Gastroesophageal sphincter (tissue), 4 donors: ENCODE data around the gene FGF23. TPM values are rescaled to one million over a fixed set of nuclear protein-coding genes. Genes with fewer than 3 reads are reported as not detected.
A peak's percentile ranks its signal among the peaks of the same experiment; 100 is the strongest.

ENCODE experiments used
- ATAC-seq: fragments of 150-250 bp; one replicate; pipeline ENCODE4 v1.9.1; 2016; ENCODE audit warnings: mild to moderate bottlenecking, moderate library complexity
- H3K27ac ChIP-seq, 4 donors: fragments of 200-600 bp; sonication (generic) in 3 of 4; 1 replicate in 3 of 4; 2 replicates in 1 of 4; pipeline ENCODE4 v1.5.1; 2016 to 2019
- H3K27me3 ChIP-seq: fragments of 200-600 bp; sonication (generic); one replicate; pipeline ENCODE4 v1.5.1; 2019
- H3K36me3 ChIP-seq, 2 donors: fragments of 200-600 bp; sonication (generic); one replicate each; pipeline ENCODE4 v1.5.1; 2019; ENCODE audit warnings: control low read depth in 1 of 2
- H3K4me1 ChIP-seq, 3 donors: fragments of 200-600 bp; sonication (generic); 1 replicate in 2 of 3; 2 replicates in 1 of 3; pipeline ENCODE4 v1.5.1; 2016 to 2019; ENCODE audit warnings: control low read depth in 2 of 3
- H3K4me3 ChIP-seq, 2 donors: fragments of 200-600 bp; sonication (generic); one replicate each; pipeline ENCODE4 v1.5.1; 2019; ENCODE audit warnings: mild to moderate bottlenecking in 1 of 2, moderate library complexity in 1 of 2
- H3K9me3 ChIP-seq, 3 donors: fragments of 200-600 bp; sonication (generic); one replicate each; pipeline ENCODE4 v1.5.1; 2017 to 2019; ENCODE audit warnings: control low read depth in 2 of 3
- EP300 ChIP-seq: sonication (generic); formaldehyde crosslinking; IDR thresholded peaks from one replicate; pipeline ENCODE4 v1.6.1; 2017; ENCODE audit warnings: antibody characterized with exemption, mild to moderate bottlenecking
- POLR2A ChIP-seq, 2 donors: fragments of 450-650 bp; IDR thresholded peaks; one replicate each; pipeline ENCODE4 v1.6.1; 2017; ENCODE audit warnings: antibody characterized with exemption in 2 of 2, mild to moderate bottlenecking in 2 of 2, moderate library complexity in 1 of 2
- POLR2AphosphoS5 ChIP-seq: sonication (generic); formaldehyde crosslinking; IDR thresholded peaks from one replicate; pipeline ENCODE4 v1.6.1; 2017; ENCODE audit warnings: antibody characterized with exemption
- WGBS, 2 donors: methylation state at CpG; one replicate each; pipeline ENCODE4 v1.1.5; 2018; ENCODE audit warnings: low coverage in 1 of 2; 5-methylcytosine and 5-hydroxymethylcytosine counted together
- total RNA-seq, 4 donors: library from RNA; depleted of rRNA; stranded (reverse); fragments of >200 nt; gene quantifications; one replicate each; pipeline ENCODE4 v1.1.0, GENCODE V29; 2016
- TF ChIP-seq, protein P1 (sequence below), 4 experiments: fragments of 200-600 bp in 2 of 4; fragments of 450-650 bp in 2 of 4; sonication (generic) in 1 of 4; IDR thresholded peaks; one replicate each; pipeline ENCODE4 v1.5.1; 2017 to 2019; ENCODE audit warnings: antibody characterized with exemption in 4 of 4, mild to moderate bottlenecking in 2 of 4, moderate library complexity in 2 of 4

Gene FGF23
- not detected for total RNA-seq

DNA sequence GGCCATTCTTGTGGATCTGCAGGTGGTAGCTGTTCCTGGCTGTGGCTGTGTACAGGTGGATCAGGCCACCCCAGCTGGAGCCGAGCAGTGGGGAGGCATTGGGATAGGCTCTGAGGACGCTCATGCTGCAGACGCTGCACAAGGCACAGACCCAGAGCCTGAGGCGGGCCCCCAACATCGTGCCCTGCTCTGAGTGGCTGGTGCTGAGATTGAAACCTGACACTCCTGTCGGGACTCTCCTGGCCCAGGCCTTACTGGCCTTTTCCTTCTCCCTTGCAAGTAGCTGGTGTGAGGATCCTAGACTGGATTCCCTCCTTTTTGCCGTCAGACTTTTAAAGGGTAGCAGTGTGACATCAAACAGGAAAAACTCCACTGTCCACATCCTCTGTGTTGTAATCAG is at the start of gene FGF23:
TSS of gene FGF23 (minus strand) at position 308 of the 400 bp plus-strand sequence. CDS start at position 178, 130 bp downstream.
- TF ChIP-seq POLR2A (IDR thresholded peaks at IDR 0.05) (no peak), EP300 (no peak), POLR2AphosphoS5 (no peak)
- TF ChIP-seq, protein P1, sequence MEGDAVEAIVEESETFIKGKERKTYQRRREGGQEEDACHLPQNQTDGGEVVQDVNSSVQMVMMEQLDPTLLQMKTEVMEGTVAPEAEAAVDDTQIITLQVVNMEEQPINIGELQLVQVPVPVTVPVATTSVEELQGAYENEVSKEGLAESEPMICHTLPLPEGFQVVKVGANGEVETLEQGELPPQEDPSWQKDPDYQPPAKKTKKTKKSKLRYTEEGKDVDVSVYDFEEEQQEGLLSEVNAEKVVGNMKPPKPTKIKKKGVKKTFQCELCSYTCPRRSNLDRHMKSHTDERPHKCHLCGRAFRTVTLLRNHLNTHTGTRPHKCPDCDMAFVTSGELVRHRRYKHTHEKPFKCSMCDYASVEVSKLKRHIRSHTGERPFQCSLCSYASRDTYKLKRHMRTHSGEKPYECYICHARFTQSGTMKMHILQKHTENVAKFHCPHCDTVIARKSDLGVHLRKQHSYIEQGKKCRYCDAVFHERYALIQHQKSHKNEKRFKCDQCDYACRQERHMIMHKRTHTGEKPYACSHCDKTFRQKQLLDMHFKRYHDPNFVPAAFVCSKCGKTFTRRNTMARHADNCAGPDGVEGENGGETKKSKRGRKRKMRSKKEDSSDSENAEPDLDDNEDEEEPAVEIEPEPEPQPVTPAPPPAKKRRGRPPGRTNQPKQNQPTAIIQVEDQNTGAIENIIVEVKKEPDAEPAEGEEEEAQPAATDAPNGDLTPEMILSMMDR (IDR thresholded peaks at IDR 0.05) = no peak
- no peak within 1 kb of the TSS for H3K27ac ChIP-seq
- H3K9me3 ChIP-seq = no peaks in the 10 kb centered on the region
- no peak for ATAC-seq
- no peaks in the 10 kb centered on the region for H3K36me3 ChIP-seq
- no peaks in the 10 kb centered on the region for H3K4me1 ChIP-seq
- peaks cover 11% of the 10 kb centered on the region for H3K27me3 ChIP-seq
- no peak within 1 kb of the TSS for H3K4me3 ChIP-seq
- 14% methylated on average over 1 of the region's 7 CpGs; no CpG with 5 or more reads in 1 of the 2 donors for WGBS, 2 donors

DNA sequence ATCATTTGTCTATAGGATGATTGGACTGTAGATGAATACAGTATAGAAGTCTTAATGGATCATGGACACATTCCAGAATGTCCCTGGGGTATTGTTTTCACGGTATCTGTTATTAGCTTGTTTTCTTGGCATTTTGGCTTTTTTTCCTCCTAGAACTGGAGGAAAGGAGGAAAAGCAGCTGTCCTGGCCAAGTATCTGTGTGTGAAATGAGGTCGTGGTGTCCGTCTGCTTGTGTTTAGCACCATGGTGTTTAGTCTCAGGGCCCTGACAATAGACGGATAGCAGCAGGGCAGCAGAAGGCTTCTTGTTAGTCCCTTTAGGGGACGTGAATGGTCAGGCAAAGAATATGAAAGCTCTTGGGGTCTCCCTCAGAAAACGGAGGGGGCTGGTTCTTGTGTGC is 44.9 kb upstream of the FGF23 start:
- TF ChIP-seq, protein P1 (IDR thresholded peaks at IDR 0.05) = no peak
- TF ChIP-seq POLR2AphosphoS5 (no peak), EP300 (no peak)
- Histone ChIP-seq H3K9me3 (no peaks in the 10 kb centered on the region), H3K36me3 (no peaks in the 10 kb centered on the region), H3K27ac (no peak overlapping the region), H3K4me3 (no peak overlapping the region), H3K27me3 (no peaks in the 10 kb centered on the region), H3K4me1 (no peaks in the 10 kb centered on the region)
- 35 to 49% methylated on average over 3 to 6 of the region's 6 CpGs for WGBS, 2 donors
- no peak for ATAC-seq

DNA sequence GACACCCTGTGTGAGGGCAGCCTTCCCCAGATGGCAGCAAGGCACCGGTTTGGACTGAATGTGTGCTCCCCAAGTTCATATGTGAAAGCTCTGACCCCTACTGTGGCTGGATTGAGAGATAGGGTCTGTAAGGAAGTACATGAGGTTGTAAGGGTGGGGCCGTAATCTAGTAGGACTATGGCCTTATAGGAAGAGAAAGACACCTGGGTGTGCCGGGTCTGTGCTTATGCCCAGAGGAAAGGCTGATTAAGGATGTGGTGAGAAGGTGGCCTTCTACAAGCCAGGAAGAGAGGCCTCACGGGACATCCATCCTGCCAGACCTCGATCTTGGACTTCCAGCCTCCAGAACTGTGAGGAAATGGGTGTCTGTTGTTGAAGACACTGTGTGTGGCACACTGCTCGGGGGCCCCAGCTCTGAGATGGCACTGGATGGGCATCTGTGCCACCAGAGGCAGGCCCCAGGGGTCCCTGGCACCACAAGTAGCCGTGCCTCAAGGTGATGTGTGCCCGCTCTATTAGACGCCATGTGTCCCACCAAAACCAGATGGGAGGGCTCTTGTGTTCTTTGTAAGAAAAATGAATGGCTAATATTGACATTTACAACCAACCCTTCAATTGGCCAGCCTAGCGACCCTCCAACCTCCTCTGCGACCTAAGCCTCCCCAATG is 44.1 kb upstream of the FGF23 start:
- 85 to 92% methylated on average over 7 of the region's 11 CpGs for WGBS, 2 donors
- ATAC-seq = no peak
- Histone ChIP-seq H3K4me3 (no peak overlapping the region), H3K36me3 (no peaks in the 10 kb centered on the region), H3K9me3 (no peaks in the 10 kb centered on the region), H3K4me1 (peaks cover 0 to 2% (median 0%) of the 10 kb centered on the region in 3 donors), H3K27ac (no peak overlapping the region), H3K27me3 (no peaks in the 10 kb centered on the region)
- no peak for TF ChIP-seq POLR2A (IDR thresholded peaks at IDR 0.05)
- TF ChIP-seq, protein P1 (IDR thresholded peaks at IDR 0.05) = no peak
- no peak for TF ChIP-seq EP300
- no peak for TF ChIP-seq POLR2AphosphoS5

DNA sequence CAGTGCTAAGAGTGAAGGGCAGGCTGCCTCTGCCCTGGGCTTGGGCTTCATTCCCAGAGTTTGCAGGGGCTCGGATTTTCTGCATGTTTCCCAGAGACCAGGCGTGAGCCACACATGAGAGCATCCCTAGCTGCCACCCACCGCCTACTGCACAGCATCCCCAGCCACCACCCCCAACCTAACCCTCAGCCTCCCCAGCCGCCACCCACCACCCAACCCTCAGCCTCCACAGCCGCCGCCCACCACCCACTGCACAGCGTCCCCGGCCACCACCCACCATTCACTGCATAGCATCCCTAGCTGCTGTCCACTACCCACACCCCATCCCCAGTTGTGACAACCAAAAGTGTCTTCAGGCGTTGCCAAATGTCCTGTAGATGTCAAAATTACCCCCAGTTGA is 43.5 kb upstream of the FGF23 start:
- no peak overlapping the region for H3K27ac ChIP-seq
- H3K4me1 ChIP-seq = peaks cover 0 to 9% (median 0%) of the 10 kb centered on the region in 3 donors
- TF ChIP-seq, protein P1 (IDR thresholded peaks at IDR 0.05) = no peak
- TF ChIP-seq POLR2A (IDR thresholded peaks at IDR 0.05) = no peak
- TF ChIP-seq POLR2AphosphoS5 = no peak
- no peak for TF ChIP-seq EP300
- no peak for ATAC-seq
- no peaks in the 10 kb centered on the region for H3K27me3 ChIP-seq
- WGBS, 2 donors = 85 to 100% methylated on average over 1 to 3 of the region's 9 CpGs
- H3K4me3 ChIP-seq = no peak overlapping the region
- H3K36me3 ChIP-seq = no peaks in the 10 kb centered on the region
- H3K9me3 ChIP-seq = no peaks in the 10 kb centered on the region

DNA sequence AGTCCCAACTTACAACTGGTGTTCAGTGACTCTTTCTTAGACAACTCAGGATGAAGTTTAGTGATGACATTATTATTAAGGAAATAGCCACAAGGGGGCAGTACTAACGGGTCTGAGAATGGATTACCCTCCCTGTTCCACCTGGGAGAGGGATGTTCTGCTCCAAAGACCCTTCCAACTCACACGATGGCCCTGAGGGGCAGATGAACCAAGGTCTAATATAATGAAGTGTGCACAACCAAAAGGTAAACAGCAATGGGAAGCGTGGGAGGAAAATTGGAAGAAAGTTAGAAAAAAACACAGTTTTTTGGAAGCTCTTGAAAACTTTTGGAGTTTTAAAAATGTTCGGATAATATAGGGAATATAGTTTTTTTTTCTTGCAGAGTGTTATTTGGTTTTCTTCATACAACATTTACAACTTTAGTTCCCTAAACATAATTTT is 42.1 kb upstream of the FGF23 start:
- Histone ChIP-seq H3K4me1 (peaks cover 0 to 21% (median 0%) of the 10 kb centered on the region in 3 donors), H3K27ac (no peak overlapping the region), H3K27me3 (no peaks in the 10 kb centered on the region), H3K4me3 (no peak overlapping the region), H3K36me3 (no peaks in the 10 kb centered on the region), H3K9me3 (no peaks in the 10 kb centered on the region)
- TF ChIP-seq, protein P1 (IDR thresholded peaks at IDR 0.05) = peak in 3 of 4 experiments; percentile 29 to 54 (median 44)
- TF ChIP-seq POLR2AphosphoS5 = no peak
- WGBS, 2 donors = 0 to 35% methylated on average over 2 to 4 of the region's 4 CpGs
- no peak for ATAC-seq
